ENCODE results near the gene BLOC1S3. TPM values are rescaled to one million over a fixed set of nuclear protein-coding genes. Genes with fewer than 3 reads are reported as not detected.

BLOC1S3 gene
- total RNA-seq, 1 donor from 2014 or later = 3.5 TPM

DNA sequence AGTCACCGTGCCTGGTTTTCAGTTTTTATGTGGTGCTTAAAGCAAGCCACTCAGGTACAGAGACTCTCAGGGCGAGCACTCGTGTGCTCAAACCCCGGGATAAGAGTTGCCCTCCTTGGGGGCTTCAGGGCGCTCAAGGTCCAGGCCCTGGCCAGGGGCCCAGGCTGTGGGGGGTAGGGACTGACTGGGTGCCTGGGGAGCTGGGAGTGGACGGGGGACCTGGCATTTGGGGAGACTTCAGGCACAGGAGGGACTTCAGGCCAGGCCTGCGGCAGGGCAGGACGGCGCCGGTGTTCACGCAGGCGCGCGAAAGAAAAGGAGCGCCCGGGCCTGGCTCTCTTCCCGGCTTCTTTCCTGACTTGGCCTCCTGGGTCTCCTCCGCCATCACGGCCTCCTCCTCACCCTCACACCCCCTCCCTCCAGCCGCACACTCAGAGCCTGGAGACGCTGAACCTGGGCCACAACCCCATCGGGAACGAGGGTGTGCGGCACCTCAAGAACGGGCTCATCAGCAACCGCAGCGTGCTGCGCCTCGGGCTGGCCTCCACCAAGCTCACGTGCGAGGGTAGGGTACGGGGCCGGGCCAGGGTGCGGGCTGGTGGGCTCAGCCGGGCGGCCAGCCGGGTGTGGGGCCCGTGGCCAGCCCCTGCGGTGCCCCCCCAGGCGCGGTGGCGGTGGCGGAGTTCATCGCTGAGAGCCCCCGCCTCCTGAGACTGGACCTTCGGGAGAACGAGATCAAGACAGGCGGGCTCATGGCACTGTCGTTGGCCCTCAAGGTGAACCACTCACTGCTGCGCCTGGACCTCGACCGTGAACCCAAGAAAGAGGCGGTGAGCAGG, 33.9 kb upstream of the BLOC1S3 start:
- no peak for DNase-seq
- no peak overlapping the region for H3K27ac ChIP-seq (replicated peaks)
- H3K27me3 ChIP-seq (ENCODE audit: low read depth) = no peaks in the 10 kb centered on the region
- H3K36me3 ChIP-seq = peaks cover 64% of the 10 kb centered on the region
- no peaks in the 10 kb centered on the region for H3K9me3 ChIP-seq (replicated peaks)
- no peak overlapping the region for H3K4me3 ChIP-seq
- TF ChIP-seq, protein P1, sequence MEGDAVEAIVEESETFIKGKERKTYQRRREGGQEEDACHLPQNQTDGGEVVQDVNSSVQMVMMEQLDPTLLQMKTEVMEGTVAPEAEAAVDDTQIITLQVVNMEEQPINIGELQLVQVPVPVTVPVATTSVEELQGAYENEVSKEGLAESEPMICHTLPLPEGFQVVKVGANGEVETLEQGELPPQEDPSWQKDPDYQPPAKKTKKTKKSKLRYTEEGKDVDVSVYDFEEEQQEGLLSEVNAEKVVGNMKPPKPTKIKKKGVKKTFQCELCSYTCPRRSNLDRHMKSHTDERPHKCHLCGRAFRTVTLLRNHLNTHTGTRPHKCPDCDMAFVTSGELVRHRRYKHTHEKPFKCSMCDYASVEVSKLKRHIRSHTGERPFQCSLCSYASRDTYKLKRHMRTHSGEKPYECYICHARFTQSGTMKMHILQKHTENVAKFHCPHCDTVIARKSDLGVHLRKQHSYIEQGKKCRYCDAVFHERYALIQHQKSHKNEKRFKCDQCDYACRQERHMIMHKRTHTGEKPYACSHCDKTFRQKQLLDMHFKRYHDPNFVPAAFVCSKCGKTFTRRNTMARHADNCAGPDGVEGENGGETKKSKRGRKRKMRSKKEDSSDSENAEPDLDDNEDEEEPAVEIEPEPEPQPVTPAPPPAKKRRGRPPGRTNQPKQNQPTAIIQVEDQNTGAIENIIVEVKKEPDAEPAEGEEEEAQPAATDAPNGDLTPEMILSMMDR (IDR thresholded peaks at IDR 0.05; ENCODE audit: borderline replicate concordance) = no peak
- no peaks in the 10 kb centered on the region for H3K4me1 ChIP-seq
- intact Hi-C loops (cut with micrococcal nuclease) = no loop called here

DNA sequence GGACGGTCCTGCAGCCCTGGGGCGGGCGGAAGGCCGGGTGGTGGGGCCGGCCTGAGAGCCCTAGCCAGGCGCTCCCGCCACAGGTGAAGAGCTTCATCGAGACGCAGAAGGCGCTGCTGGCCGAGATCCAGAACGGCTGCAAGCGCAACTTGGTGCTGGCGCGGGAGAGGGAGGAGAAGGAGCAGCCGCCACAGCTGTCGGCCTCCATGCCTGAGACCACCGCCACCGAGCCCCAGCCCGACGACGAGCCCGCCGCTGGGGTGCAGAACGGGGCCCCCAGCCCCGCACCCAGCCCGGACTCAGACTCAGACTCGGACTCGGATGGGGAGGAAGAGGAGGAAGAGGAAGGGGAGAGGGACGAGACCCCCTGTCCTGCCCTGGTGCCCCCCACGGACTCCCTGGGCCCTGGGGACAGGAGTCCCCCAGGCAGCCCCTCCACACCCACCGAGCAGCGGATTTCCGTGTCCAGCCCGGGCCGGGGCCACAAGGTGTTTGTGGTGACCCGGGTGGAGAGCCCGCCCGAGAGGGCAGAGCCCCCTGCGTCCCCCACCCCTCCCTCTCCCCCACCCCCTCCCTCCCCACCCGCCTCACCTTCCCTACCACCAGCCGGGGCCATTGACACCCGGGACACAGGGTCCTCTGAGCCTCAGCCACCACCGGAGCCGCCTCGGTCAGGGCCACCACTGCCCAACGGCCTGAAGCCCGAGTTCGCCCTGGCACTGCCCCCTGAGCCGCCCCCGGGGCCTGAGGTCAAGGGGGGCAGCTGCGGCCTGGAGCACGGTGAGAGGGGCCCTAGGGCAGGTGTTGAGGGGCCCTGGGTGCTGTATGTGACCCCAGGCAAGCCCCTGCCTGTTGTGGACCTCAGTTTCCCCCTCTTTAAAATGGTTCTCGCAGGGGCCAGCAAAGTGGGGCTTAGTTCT, 33.1 kb upstream of the BLOC1S3 start:
- DNase-seq = no peak
- TF ChIP-seq, protein P1 (IDR thresholded peaks at IDR 0.05; ENCODE audit: borderline replicate concordance) = no peak
- intact Hi-C loops (cut with micrococcal nuclease) = no loop called here
- H3K4me1 ChIP-seq = no peaks in the 10 kb centered on the region
- H3K4me3 ChIP-seq = no peak overlapping the region
- H3K9me3 ChIP-seq (replicated peaks) = no peaks in the 10 kb centered on the region
- peaks cover 62% of the 10 kb centered on the region for H3K36me3 ChIP-seq
- peaks cover 2% of the 10 kb centered on the region for H3K27me3 ChIP-seq (ENCODE audit: low read depth)
- H3K27ac ChIP-seq (replicated peaks) = no peak overlapping the region

DNA sequence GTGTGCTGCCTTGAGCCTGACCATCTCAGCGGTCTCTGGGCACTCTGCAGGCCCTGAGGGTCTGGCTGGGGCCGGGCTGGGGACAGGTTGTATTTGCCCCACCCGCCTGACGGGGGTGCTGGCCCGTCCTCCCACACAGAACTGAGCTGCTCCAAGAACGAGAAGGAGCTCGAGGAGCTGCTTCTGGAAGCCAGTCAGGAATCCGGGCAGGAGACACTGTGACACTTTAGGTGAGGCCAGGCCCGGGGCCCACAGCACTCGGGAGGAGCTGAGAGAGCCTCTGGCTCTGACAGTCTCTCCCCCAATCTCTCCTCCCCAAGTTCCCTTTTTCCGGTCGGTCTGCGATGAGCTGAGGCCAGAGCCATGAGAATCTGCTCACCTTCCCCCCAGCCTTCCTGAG, 32.3 kb upstream of the BLOC1S3 start:
- Histone ChIP-seq H3K36me3 (peaks cover 55% of the 10 kb centered on the region), H3K27ac (replicated peaks) (no peak overlapping the region), H3K4me1 (no peaks in the 10 kb centered on the region), H3K4me3 (no peak overlapping the region), H3K9me3 (replicated peaks) (no peaks in the 10 kb centered on the region), H3K27me3 (ENCODE audit: low read depth) (peaks cover 9% of the 10 kb centered on the region)
- TF ChIP-seq, protein P1 (IDR thresholded peaks at IDR 0.05; ENCODE audit: borderline replicate concordance) = no peak
- DNase-seq = no peak
- intact Hi-C loops (cut with micrococcal nuclease) = no loop called here

DNA sequence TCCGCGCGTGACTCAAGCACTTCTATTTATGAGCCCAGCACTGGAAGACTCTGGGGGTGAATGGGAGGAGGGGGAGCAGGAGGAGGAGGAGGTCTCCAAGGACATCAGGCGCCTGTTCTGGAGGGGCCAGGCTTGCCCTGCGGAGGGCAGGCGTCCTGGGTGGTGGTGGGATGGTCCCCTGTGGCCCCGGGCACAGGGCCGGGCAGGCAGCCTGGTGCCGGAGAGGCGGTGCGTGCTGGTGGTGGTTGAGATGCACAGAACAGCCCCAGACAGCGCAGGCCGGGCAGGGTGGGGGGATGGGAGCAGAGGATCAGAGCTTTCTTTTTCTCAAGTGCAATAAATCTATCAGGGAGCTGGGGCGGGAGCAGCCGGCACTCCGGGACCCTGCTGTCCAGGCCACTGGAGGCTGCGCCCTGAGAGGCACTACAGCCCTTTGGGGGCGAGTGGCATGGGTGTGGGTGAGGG, 31.8 kb upstream of the BLOC1S3 start:
- Histone ChIP-seq H3K36me3 (peaks cover 49% of the 10 kb centered on the region), H3K27ac (replicated peaks) (no peak overlapping the region), H3K4me3 (no peak overlapping the region), H3K4me1 (peaks cover 2% of the 10 kb centered on the region), H3K27me3 (ENCODE audit: low read depth) (peaks cover 14% of the 10 kb centered on the region), H3K9me3 (replicated peaks) (no peaks in the 10 kb centered on the region)
- intact Hi-C loops (cut with micrococcal nuclease) = no loop called here
- no peak for DNase-seq
- TF ChIP-seq, protein P1 (IDR thresholded peaks at IDR 0.05; ENCODE audit: borderline replicate concordance) = no peak

DNA sequence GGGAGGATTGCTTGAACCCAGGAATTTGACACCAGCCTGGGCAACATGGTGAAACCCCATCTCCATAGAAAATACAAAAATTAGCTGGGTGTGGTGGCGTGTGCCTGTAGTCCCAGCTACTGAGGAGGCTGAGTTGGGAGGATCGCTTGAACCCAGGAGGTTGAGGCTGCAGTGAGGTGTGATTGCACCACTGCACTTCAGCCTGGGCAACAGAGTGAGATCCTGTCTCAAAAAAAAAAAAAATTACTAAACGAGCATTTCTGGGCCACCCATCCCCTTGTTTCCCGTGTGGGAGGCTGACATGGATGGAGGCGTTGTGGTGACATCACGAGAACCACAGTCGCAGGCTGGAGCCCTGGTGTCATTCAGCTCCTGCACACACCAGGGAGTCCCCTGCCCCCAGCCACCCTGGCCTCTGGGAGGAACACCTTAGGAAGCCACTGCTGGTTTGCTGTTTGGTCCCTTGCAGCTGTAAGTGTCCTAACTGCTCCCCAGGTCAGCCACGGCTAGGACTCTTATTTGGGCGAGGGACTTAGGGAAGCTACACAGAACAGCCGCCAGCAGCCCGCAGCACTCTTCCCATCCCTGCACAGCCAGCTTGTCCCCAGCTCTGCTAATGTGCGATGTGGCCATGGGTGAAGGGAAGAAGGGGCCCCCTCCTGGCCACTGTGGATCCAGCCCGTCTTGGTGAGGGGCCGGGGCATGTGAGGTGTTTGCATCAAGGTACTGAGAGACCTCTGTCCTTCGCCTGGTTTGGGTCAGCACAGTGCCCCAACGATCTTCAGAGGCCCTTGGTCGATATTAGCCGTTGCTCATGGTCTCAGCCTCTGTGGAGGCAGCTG, 30.5 kb upstream of the BLOC1S3 start:
- peaks cover 38% of the 10 kb centered on the region for H3K36me3 ChIP-seq

More for the DNA sequence above, 30.5 kb upstream of the BLOC1S3 start:
- TF ChIP-seq, protein P1 (IDR thresholded peaks at IDR 0.05; ENCODE audit: borderline replicate concordance) = no peak
- H3K9me3 ChIP-seq (replicated peaks) = no peaks in the 10 kb centered on the region
- no peak overlapping the region for H3K4me3 ChIP-seq
- intact Hi-C loops (cut with micrococcal nuclease) = no loop called here
- peaks cover 15% of the 10 kb centered on the region for H3K4me1 ChIP-seq
- peaks cover 27% of the 10 kb centered on the region for H3K27me3 ChIP-seq (ENCODE audit: low read depth)
- no peak overlapping the region for H3K27ac ChIP-seq (replicated peaks)
- DNase-seq = no peak
